GM18951 (cell line): ENCODE data around the gene B2M.
"Not testable (repeated sequence)": the region's sequence is repeated elsewhere in the genome, so short reads cannot be mapped to it uniquely, and the experiment has no call there.

ENCODE experiments used
- POLR2A ChIP-seq: IDR thresholded peaks from 4 replicates; pipeline ENCODE4 v1.6.1; 2011; ENCODE audit warnings: mild to moderate bottlenecking; ENCODE audit not compliant: insufficient read length, insufficient read depth; ENCODE audit errors: extremely low read depth
- in situ Hi-C: fragments of 300-500 bp; cut with MboI; formaldehyde crosslinking; loops from one replicate; pipeline ENCODE4 v1.12.0; 2022; ENCODE audit warnings: low sequenced_read_pairs, mixed read lengths, inconsistent platforms; ENCODE audit not compliant: unreplicated experiment

Gene B2M

GRCh38 chr15:44720000-44720435 is 8.7 kb downstream of the B2M start:
- peak; percentile 48 for TF ChIP-seq POLR2A
- in situ Hi-C loops: loop anchor here (5.0 kb wide), 1 partner anchor 53 kb away; no protein-coding TSS in a partner anchor

- peak; percentile 45 for TF ChIP-seq POLR2A
- in situ Hi-C loops: no loop called here
These were observed 9.3 kb downstream of the B2M start for GRCh38 chr15:44720460-44721176.

- in situ Hi-C loops: no loop called here
- TF ChIP-seq POLR2A: no peak
These were observed 10.7 kb downstream of the B2M start for GRCh38 chr15:44722011-44722410.

- no peak for TF ChIP-seq POLR2A
- in situ Hi-C loops: no loop called here
These were observed 14.8 kb downstream of the B2M start for GRCh38 chr15:44726136-44726535.

- peak; percentile 82 for TF ChIP-seq POLR2A
- in situ Hi-C loops: no loop called here
These were observed 15.5 kb downstream of the B2M start for GRCh38 chr15:44726568-44727484.

GRCh38 chr15:44727485-44728231 is 16.3 kb downstream of the B2M start:
- in situ Hi-C loops: no loop called here
- TF ChIP-seq POLR2A: no peak

GRCh38 chr15:44728232-44728575 is 16.9 kb downstream of the B2M start:
- TF ChIP-seq POLR2A: peak; percentile 55
- in situ Hi-C loops: not testable (repeated sequence)

GRCh38 chr15:44728576-44729407 is 17.5 kb downstream of the B2M start:
- peak; percentile 88 for TF ChIP-seq POLR2A
- in situ Hi-C loops: no loop called here

GRCh38 chr15:44729408-44730127 is 18.3 kb downstream of the B2M start:
- no peak for TF ChIP-seq POLR2A
- in situ Hi-C loops: loop anchor here (10.0 kb wide), 1 partner anchor 135 kb away; no protein-coding TSS in a partner anchor

GRCh38 chr15:44734839-44735481 is 23.6 kb downstream of the B2M start:
- TF ChIP-seq POLR2A: no peak
- in situ Hi-C loops: loop anchor here (10.0 kb wide), 1 partner anchor 140 kb away; no protein-coding TSS in a partner anchor

GRCh38 chr15:44735482-44736180 is 24.3 kb downstream of the B2M start:
- in situ Hi-C loops: loop anchor here (10.0 kb wide), 1 partner anchor 141 kb away; no protein-coding TSS in a partner anchor
- TF ChIP-seq POLR2A: no peak
